SIG-M5 treated with dmso at 0.1 percent for 504 hours (cell line): ENCODE data around the gene CSDE1.

Experiments used
- DNase-seq: peaks from one replicate; lab custom pipeline; 2025; ENCODE audit not compliant: unreplicated experiment; lab: John Stamatoyannopoulos, UW

The CSDE1 gene

DNA sequence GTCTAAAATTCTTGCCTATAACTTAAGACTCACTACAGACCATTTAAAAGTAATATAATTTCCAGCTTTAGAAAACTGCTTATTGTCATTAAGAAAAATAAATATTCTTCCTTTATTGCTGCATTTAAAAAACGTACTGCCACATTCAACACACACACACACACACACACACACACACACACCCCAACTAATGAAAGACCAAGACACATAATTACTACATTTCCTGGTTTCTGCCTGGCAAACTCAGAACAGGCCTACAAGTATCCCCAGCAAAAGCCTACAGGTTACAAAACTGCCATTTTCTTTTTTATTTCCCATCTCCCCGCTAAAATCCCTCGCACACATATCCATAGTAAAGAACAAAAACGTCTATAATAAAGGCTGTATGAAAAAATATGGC is 89.4 kb downstream of the CSDE1 start:
- DNase-seq, result no peak

DNA sequence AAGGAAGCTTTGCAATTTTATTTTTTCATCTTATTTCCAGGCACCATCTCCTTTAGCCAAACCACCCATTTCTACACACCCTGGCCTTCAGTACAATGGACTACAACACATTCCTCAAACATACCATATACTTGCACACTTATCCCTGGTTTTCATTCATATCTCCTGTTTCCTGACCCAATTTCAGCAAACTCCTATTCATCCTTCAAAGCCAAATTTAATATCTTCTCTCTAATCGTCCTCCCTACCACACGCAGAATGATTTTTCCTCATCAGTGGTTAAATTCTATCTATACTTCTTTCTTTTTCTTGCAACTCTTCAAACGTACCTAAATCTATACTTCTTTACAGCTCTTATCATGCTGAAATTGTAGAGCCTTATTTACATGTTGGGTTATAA is 90.8 kb downstream of the CSDE1 start:
- DNase-seq, result no peak
